ENCODE results near the gene C1orf87.

C1orf87 gene, protein sequence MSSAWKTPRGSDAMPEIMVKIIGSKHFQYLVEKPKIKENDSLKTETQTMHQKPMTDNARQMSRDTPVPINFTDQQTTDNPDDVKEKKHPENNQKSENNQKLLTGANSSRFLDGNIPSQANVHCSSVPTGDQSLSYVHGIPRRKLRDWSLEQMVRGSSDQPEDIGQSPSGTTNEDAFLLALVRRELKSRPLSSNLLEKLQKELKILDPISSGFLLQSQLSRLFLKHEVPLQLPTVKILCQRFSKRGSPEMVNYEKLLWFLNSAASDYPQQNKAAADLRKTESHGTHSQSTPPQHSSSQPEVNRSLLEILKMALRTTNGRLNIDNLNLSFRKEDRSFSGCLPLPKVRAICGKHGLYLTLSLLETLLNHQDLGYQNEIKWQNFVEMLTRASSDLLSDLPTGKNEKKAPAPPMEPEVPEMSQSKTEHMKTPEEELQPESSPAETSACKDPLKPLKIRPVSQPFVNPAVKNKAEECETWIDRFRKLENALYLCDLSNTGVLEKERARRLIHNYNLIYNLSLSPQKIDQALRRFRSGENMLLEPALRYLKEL
- long read RNA-seq, result 0 reads

DNA sequence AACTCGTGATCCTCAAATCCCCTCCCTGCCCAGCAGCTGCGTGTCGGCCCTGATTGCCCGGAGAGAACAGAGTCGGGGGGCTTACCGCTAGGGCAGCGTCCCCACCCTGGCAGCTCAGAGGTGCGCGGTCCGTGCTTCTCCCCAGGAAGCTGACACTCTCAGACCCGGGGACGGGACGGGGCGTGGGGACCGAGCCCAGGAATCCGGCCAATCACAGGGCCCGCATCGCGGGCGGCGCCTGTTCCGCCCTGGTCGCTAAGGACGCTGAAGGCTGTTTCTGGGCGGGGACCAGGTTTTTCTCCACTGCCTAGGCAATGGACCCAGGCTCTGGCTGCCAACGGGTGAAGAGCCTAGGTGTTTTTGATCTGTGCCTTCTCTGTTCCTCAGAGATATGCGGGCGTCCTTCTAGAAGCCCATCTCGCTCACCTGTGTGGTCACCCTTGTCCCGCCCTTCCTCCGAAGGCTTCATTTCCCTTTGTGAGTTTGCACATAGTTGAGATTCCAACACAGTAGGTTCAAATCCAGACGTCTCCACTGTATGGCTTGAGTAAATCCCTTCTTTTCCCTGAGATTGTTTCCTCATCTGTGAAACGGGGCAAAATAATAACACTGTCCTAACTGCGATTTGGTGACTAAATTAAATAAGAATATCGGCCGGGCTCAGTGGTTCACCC is at the start of gene C1orf87:
C1orf87 (minus strand) TSS at position 166 of the 674 bp plus-strand sequence. CDS start 1,127 bp downstream, outside the sequence.
- no peak within 1 kb of the TSS for H3K4me3 ChIP-seq (replicated peaks; ENCODE audit: insufficient read depth, low read length)
- no peak within 1 kb of the TSS for H3K27ac ChIP-seq (replicated peaks)
- TF ChIP-seq SPI1 (IDR thresholded peaks at IDR 0.05; ENCODE audit: borderline replicate concordance, low read depth), result no peak
- TF ChIP-seq REST (IDR thresholded peaks at IDR 0.05; ENCODE audit: insufficient replicate concordance, low read depth), result no peak
- TF ChIP-seq POLR2AphosphoS5 (IDR thresholded peaks at IDR 0.05; ENCODE audit: low read depth), result no peak
- TF ChIP-seq CTCF (IDR thresholded peaks at IDR 0.05; ENCODE audit: insufficient read depth, low read length), result no peak
- no peak for TF ChIP-seq GABPA (IDR thresholded peaks at IDR 0.05; ENCODE audit: low read depth)
- DNase-seq (ENCODE audit: low read depth in 1 of 2, low spot score in 1 of 2), result no peak
- peaks cover 9% of the 10 kb centered on the region for H3K27me3 ChIP-seq (ENCODE audit: insufficient read depth, poor library complexity, severe bottlenecking)

DNA sequence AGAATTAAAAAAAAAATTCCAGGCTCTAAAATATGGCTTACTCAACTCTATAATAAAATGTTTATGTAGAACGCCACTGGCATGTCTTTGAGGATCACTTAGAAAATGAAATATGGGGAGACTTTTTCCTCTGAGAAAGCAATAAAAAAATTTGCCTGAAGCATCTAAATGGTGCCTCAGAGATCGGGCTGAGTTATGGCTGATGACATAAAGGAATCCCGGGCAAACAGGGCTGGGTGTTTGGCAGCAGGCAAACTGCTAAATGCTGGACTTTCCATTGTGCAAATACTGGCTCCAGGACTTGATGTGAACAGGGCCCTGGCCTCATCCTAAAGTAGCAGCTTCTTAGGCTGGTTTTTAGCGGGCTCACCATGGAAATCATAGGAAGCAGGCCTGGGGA is 44.5 kb upstream of the C1orf87 start:
- no peak overlapping the region for H3K4me3 ChIP-seq (replicated peaks; ENCODE audit: insufficient read depth, low read length)
- no peak overlapping the region for H3K27ac ChIP-seq (replicated peaks)
- H3K27me3 ChIP-seq (ENCODE audit: insufficient read depth, poor library complexity, severe bottlenecking), result no peaks in the 10 kb centered on the region
- no peak for TF ChIP-seq REST (IDR thresholded peaks at IDR 0.05; ENCODE audit: insufficient replicate concordance, low read depth)
- TF ChIP-seq POLR2AphosphoS5 (IDR thresholded peaks at IDR 0.05; ENCODE audit: low read depth), result no peak
- no peak for TF ChIP-seq SPI1 (IDR thresholded peaks at IDR 0.05; ENCODE audit: borderline replicate concordance, low read depth)
- TF ChIP-seq CTCF (IDR thresholded peaks at IDR 0.05; ENCODE audit: insufficient read depth, low read length), result no peak
- no peak for TF ChIP-seq GABPA (IDR thresholded peaks at IDR 0.05; ENCODE audit: low read depth)
- no peak for DNase-seq (ENCODE audit: low read depth in 1 of 2, low spot score in 1 of 2)

GRCh38 chr1:60114745-60115318 is 41.3 kb upstream of the C1orf87 start:
- H3K27me3 ChIP-seq (ENCODE audit: insufficient read depth, poor library complexity, severe bottlenecking), result no peaks in the 10 kb centered on the region
- no peak overlapping the region for H3K27ac ChIP-seq (replicated peaks)
- TF ChIP-seq GABPA (IDR thresholded peaks at IDR 0.05; ENCODE audit: low read depth) (no peak), REST (IDR thresholded peaks at IDR 0.05; ENCODE audit: insufficient replicate concordance, low read depth) (no peak), SPI1 (IDR thresholded peaks at IDR 0.05; ENCODE audit: borderline replicate concordance, low read depth) (no peak), POLR2AphosphoS5 (IDR thresholded peaks at IDR 0.05; ENCODE audit: low read depth) (no peak), CTCF (IDR thresholded peaks at IDR 0.05; ENCODE audit: insufficient read depth, low read length) (no peak)
- no peak for DNase-seq (ENCODE audit: low read depth in 1 of 2, low spot score in 1 of 2)
- no peak overlapping the region for H3K4me3 ChIP-seq (replicated peaks; ENCODE audit: insufficient read depth, low read length)

Data from HL-60 (cell line).